NT2/D1 (cell line): ENCODE data around the gene NUP153.

ENCODE experiments used
- DNase-seq: peaks from one replicate; pipeline ENCODE4 v3.0.0-alpha.2; 2011; ENCODE audit warnings: low read depth, low spot score
- H3K27me3 ChIP-seq: 2 replicates; pipeline ENCODE4 v1.6.0; 2011; ENCODE audit warnings: mild to moderate bottlenecking; ENCODE audit not compliant: insufficient read length, insufficient read depth
- H3K36me3 ChIP-seq: 2 replicates; pipeline ENCODE4 v1.6.1; 2011; ENCODE audit warnings: mild to moderate bottlenecking, low read length, mixed read lengths; ENCODE audit not compliant: insufficient read depth, insufficient read length
- H3K4me1 ChIP-seq: 2 replicates; pipeline ENCODE4 v1.5.1; 2011; ENCODE audit not compliant: insufficient read depth, insufficient read length
- H3K4me3 ChIP-seq: 2 replicates; pipeline ENCODE4 v1.5.1; 2011; ENCODE audit warnings: low read depth; ENCODE audit not compliant: insufficient read length
- H3K9ac ChIP-seq: 2 replicates; pipeline ENCODE4 v1.6.0; 2011; ENCODE audit warnings: low read depth; ENCODE audit not compliant: insufficient read length
- H3K9me3 ChIP-seq: 2 replicates; pipeline ENCODE4 v1.5.1; 2011; ENCODE audit warnings: mild to moderate bottlenecking, low read length; ENCODE audit not compliant: insufficient read depth
- SUZ12 ChIP-seq: IDR thresholded peaks from 2 replicates; pipeline ENCODE4 v1.6.1; 2011; ENCODE audit not compliant: insufficient read length, insufficient read depth; ENCODE audit errors: extremely low read depth
- YY1 ChIP-seq: IDR thresholded peaks from 2 replicates; pipeline ENCODE4 v1.6.1; 2011; ENCODE audit not compliant: insufficient read length, insufficient read depth
- ZNF274 ChIP-seq: IDR thresholded peaks from 2 replicates; pipeline ENCODE4 v1.6.1; 2011; ENCODE audit warnings: mild to moderate bottlenecking, low read depth, low read length

The NUP153 gene

GRCh38 chr6:17633465-17634188, 73.1 kb downstream of the NUP153 start:
- Histone ChIP-seq H3K9me3 (no peaks in the 10 kb centered on the region), H3K27me3 (no peaks in the 10 kb centered on the region), H3K4me3 (no peak overlapping the region), H3K9ac (no peak overlapping the region), H3K36me3 (peaks cover 78% of the 10 kb centered on the region), H3K4me1 (no peaks in the 10 kb centered on the region)
- no peak for DNase-seq
- TF ChIP-seq ZNF274, result no peak
- TF ChIP-seq YY1, result no peak
- no peak for TF ChIP-seq SUZ12

- no peak overlapping the region for H3K4me3 ChIP-seq
- H3K27me3 ChIP-seq, result no peaks in the 10 kb centered on the region
- no peak overlapping the region for H3K9ac ChIP-seq
- H3K9me3 ChIP-seq, result no peaks in the 10 kb centered on the region
- peaks cover 78% of the 10 kb centered on the region for H3K36me3 ChIP-seq
- DNase-seq, result no peak
- no peaks in the 10 kb centered on the region for H3K4me1 ChIP-seq
- no peak for TF ChIP-seq YY1
- no peak for TF ChIP-seq SUZ12
- TF ChIP-seq ZNF274, result no peak
Observed at GRCh38 chr6:17632934-17633333, 73.8 kb downstream of the NUP153 start.

GRCh38 chr6:17630511-17631073, 76.1 kb downstream of the NUP153 start:
- H3K4me1 ChIP-seq, result no peaks in the 10 kb centered on the region
- H3K4me3 ChIP-seq, result no peak overlapping the region
- no peaks in the 10 kb centered on the region for H3K9me3 ChIP-seq
- H3K36me3 ChIP-seq, result peaks cover 81% of the 10 kb centered on the region
- DNase-seq, result no peak
- no peaks in the 10 kb centered on the region for H3K27me3 ChIP-seq
- no peak for TF ChIP-seq ZNF274
- TF ChIP-seq YY1, result no peak
- no peak for TF ChIP-seq SUZ12
- no peak overlapping the region for H3K9ac ChIP-seq

GRCh38 chr6:17629824-17630510, 76.8 kb downstream of the NUP153 start:
- Histone ChIP-seq H3K36me3 (peaks cover 83% of the 10 kb centered on the region), H3K27me3 (no peaks in the 10 kb centered on the region), H3K9ac (no peak overlapping the region), H3K4me1 (no peaks in the 10 kb centered on the region), H3K4me3 (no peak overlapping the region), H3K9me3 (no peaks in the 10 kb centered on the region)
- no peak for DNase-seq
- TF ChIP-seq YY1 (no peak), SUZ12 (no peak), ZNF274 (no peak)

GRCh38 chr6:17628873-17629272, 77.9 kb downstream of the NUP153 start:
- TF ChIP-seq SUZ12, result no peak
- TF ChIP-seq ZNF274, result no peak
- no peak for TF ChIP-seq YY1
- no peaks in the 10 kb centered on the region for H3K27me3 ChIP-seq
- H3K9ac ChIP-seq, result no peak overlapping the region
- no peak overlapping the region for H3K4me3 ChIP-seq
- no peak for DNase-seq
- no peaks in the 10 kb centered on the region for H3K4me1 ChIP-seq
- H3K9me3 ChIP-seq, result no peaks in the 10 kb centered on the region
- peaks cover 87% of the 10 kb centered on the region for H3K36me3 ChIP-seq

- no peak overlapping the region for H3K9ac ChIP-seq
- TF ChIP-seq ZNF274 (no peak), SUZ12 (no peak), YY1 (no peak)
- no peaks in the 10 kb centered on the region for H3K4me1 ChIP-seq
- no peak overlapping the region for H3K4me3 ChIP-seq
- DNase-seq, result no peak
- H3K36me3 ChIP-seq, result peaks cover 83% of the 10 kb centered on the region
- H3K9me3 ChIP-seq, result no peaks in the 10 kb centered on the region
- H3K27me3 ChIP-seq, result no peaks in the 10 kb centered on the region
Observed at GRCh38 chr6:17624396-17624795, 82.3 kb downstream of the NUP153 start.

GRCh38 chr6:17622144-17622543, 84.6 kb downstream of the NUP153 start:
- no peak overlapping the region for H3K9ac ChIP-seq
- no peaks in the 10 kb centered on the region for H3K4me1 ChIP-seq
- no peak overlapping the region for H3K4me3 ChIP-seq
- no peak for TF ChIP-seq ZNF274
- TF ChIP-seq YY1, result no peak
- TF ChIP-seq SUZ12, result no peak
- H3K9me3 ChIP-seq, result no peaks in the 10 kb centered on the region
- H3K27me3 ChIP-seq, result no peaks in the 10 kb centered on the region
- DNase-seq, result no peak
- peaks cover 76% of the 10 kb centered on the region for H3K36me3 ChIP-seq
